Measurements from ENCODE around the gene TMEM108.
A peak's percentile ranks its signal among the peaks of the same experiment; 100 is the strongest.
"Not testable (repeated sequence)": the region's sequence is repeated elsewhere in the genome, so short reads cannot be mapped to it uniquely, and the experiment has no call there.

The TMEM108 gene

DNA sequence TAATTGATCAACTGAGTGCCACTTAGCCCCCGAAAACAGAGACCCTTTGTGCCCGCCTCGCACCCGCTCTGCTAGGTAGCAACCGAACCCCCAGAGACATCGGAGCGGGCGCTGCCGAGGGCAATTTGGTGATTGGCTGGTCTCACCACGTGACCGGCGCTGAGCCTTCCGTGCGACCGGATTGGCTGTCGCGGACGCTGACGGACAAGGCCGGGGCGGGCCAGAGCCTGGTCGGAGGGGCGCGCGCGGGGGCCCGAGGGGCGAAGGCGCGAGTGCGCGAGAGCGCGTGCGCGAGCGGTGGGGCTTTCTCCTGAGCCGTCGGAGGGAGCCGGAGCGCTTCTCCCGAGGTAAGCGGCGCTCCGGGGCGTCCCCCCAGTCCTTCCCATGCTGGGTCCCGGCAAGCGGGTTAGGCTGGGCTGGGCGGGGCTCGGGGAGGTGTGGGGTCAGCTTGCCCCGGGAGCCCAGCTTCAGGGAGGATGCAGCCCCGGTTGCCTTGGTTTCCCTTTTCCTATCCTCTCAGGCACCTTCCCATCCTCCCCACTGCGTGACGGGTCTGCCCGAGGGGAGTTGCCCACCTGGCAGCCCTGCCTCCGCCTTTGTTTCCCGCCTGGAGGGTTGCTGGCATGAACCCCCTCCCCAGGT, at the start of gene TMEM108:
Gene TMEM108 (plus strand): TSS at position 303 of the 642 bp plus-strand sequence.
- DNase-seq (ENCODE audit: low read depth in 1 of 2, low spot score in 1 of 2), result peak in 1 of 2 donors; percentile 2

DNA sequence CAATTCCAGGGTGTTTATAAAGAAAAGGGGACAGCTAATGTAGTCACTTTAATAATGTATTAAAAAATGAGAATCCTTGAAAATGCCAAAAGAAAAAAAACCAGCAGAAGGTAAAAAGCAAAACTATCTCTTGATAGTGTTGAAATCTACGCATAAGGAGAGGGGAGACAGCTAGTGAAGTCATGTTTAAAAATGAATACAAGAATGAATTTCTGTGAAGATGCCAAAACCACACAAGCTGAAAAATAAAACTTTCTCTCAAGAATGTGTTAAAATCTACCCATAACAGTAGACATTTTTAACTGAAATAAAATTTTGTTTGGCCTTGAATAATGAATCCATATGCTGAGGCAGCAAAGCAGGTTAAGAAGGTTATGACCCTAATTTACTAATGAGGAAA, 42.2 kb upstream of the TMEM108 start:
- DNase-seq (ENCODE audit: low read depth in 1 of 2, low spot score in 1 of 2), result no peak

DNA sequence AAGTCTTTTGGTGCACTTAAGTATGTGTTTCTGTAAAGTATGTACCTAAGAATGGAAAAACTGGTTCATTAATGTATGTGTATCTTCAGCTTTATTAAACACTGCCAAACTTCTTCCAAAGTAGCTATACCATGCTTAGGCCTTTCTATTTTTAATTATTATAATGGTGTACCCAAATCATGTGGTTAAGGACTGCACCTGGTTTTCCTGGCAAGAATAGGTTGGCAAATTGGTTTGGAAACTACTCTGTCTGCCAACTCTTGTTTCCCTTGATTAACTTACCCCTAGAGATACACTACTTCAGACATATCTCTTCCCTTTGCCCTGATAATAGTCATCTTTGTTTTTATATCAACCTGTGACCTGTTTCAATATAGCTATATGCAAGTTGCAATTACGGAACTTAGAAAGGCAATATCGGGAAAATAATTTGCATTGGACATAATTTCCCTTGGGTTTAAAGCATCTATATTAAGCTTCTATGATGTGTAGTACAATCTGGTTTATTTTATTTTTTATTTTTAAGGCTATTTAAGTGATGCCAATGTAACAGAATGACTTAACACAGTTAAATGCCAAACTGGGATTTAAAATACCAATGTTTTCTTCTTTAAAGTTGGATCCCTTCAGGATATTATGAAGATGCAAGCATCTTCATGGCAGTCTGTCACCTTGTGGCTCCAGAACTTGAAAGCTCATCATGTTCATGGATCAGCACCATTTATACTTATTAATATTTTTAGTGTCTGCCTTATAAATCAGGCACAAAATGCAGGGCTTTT, 40.6 kb upstream of the TMEM108 start:
- no peak for DNase-seq (ENCODE audit: low read depth in 1 of 2, low spot score in 1 of 2)

DNA sequence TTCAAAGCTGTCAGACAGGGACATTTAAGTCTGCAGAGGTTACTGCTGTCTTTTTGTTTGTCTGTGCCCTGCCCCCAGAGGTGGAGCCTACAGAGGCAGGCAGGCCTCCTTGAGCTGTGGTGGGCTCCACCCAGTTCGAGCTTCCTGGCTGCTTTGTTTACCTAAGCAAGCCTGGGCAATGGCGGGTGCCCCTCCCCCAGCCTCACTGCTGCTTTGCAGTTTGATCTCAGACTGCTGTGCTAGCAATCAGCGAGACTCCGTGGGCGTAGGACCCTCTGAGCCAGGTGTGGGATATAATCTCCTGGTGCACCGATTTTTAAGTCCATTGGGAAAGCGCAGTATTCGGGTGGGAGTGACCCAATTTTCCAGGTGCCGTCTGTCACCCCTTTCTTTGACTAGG, 33.2 kb upstream of the TMEM108 start:
- DNase-seq (ENCODE audit: low read depth in 1 of 2, low spot score in 1 of 2), result not testable (repeated sequence)

DNA sequence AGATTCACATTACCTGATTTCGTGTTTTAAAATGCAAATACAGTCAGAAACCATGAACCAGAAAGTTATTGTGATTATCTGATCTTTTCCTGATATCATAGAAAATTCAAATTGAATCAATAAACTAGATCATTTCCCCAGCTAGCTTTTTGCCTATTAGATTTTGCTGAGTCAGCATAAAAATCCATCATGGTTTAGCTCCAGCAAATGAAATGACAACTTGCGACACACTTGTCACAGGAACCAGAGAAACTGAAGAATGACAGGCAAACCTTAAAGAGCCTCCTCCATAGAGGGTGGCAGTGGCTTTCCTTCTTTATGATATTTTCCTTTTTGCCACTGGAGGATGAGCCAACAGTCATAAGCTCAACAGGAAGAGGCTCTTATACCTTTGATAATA, 30.6 kb upstream of the TMEM108 start:
- DNase-seq (ENCODE audit: low read depth in 1 of 2, low spot score in 1 of 2), result no peak

DNA sequence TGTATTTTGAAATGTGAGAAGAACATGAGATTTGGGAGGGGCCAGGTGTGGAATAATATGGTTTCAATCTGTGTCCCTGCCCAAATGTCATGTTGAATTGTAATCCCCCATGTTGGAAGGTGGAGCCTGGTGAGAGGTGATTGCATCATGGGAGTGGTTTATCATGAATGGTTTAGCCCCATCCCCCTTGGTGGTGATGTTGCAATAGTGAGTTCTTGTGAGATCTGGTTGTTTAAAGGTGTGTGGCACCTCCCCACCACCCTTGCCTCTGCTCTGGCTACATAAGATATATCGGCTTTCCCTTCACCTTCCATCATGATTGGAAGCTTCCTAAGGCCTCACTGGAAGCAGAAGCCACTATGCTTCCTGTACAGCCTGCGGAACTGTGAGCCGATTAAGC, 23.9 kb upstream of the TMEM108 start:
- no peak for DNase-seq (ENCODE audit: low read depth in 1 of 2, low spot score in 1 of 2)

DNA sequence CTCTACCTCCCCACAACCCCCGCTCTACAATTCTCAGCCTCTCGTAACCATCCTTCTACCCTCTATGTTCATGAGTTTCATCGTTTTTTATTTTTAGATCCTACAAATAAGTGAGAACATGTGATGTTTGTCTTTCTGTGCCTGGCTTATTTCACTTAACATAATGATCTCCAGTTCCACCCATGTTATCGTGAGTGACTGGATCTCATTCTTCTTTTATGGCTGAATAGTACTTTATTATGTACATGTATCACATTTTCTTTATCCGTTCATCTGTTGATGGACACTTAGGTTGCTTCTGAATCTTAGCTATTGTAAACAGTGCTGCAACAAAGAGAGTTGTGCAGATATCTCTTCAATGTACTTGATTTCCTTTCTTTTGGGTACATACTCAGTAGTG, 22.6 kb upstream of the TMEM108 start:
- DNase-seq (ENCODE audit: low read depth in 1 of 2, low spot score in 1 of 2), result not testable (repeated sequence)

DNA sequence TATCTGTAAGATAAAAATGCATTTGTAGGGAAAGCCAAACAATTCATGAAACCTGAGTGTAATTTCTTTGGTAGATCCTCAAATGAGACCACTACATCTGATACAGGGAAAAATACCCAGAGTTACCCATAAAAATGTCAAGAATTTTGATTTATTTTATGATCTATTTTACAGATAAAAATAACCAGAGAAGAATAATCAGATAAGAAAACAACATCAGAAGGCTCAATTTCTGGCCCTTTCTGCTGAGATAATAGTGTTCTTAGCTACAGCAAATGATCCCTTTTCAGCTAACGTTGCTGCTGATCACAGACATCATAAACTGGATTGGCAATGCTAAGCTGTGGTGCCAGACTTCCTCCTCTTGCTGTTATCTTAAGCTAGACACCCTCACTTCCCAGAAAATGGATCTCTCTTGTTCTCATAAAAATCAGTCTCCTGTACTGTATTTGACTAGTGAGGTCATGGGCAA, 21.3 kb upstream of the TMEM108 start:
- no peak for DNase-seq (ENCODE audit: low read depth in 1 of 2, low spot score in 1 of 2)

DNA sequence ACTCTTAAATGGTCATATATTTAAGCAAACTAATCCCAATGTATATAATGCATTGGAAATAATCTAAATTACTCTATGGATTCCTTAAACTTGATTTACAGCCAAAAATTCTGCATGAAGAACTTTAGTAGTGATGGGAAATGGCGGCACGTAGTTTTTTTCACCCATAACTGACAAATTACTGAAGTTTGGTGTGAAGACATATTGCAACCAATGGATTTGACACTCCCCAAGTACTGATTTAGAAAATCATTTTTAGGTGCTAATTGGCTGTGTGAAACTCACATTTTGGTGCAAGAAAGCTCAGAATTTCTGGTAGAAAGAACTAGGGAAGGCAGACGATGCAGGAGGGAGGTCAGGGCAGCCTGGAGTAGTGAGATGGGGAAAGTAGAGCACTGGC, 19.3 kb upstream of the TMEM108 start:
- DNase-seq (ENCODE audit: low read depth in 1 of 2, low spot score in 1 of 2), result no peak

DNA sequence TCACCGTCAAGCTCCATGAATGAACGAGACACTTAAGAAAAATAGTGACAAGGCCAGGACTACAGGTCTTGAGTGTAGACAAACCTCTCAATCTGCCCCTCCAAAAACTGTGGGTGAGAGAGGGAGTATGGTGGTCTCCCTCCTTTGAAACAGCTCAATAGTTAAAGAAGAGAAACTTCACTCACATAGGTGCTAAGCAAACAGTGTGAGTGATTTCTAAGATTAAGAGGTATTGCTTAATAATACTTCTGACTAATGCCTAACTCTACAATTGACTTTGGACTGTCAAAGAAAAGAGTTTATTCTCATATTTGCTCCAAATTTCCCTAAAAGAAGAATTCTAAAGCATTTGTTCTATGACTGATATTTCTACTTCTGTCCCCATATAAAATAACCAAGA, 17.0 kb upstream of the TMEM108 start:
- no peak for DNase-seq (ENCODE audit: low read depth in 1 of 2, low spot score in 1 of 2)

DNA sequence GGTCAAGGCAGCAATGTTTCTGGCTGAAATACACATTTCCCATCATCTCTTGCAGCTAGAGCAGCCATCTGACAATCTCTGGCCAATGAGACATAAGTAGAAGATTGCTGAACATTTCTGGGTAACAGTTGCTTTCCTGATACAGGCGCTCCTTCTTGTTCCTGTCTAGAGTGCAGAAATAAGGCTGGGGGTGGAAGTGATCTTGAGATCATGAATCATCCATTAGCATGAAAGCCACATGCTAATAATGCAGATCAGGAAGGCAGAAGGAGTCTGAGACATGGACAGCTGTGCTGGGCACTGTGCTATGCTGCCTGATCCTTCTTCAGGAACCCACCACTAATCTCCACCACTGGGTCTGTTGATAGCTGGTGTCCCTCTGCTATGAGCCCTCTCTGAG, 14.8 kb upstream of the TMEM108 start:
- no peak for DNase-seq (ENCODE audit: low read depth in 1 of 2, low spot score in 1 of 2)

DNA sequence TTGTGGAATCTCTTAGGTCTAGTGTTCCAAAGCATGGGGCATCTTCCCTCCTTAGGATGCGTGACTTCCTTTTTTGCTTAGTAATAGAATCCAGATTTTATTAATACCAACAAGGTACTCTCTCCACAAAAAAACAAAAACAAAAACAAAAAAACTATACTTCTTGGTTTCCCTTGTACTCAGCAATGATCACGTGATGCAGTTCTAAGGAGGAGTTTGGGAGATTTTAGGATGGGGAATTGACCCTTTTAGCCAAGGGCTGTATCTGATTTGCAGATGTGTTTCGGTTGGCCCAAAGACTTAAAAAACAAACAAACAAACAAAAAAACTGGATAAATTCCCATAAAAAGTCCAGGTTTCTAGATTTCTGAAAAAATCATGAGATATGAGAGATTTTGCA, 12.6 kb upstream of the TMEM108 start:
- DNase-seq (ENCODE audit: low read depth in 1 of 2, low spot score in 1 of 2), result no peak

DNA sequence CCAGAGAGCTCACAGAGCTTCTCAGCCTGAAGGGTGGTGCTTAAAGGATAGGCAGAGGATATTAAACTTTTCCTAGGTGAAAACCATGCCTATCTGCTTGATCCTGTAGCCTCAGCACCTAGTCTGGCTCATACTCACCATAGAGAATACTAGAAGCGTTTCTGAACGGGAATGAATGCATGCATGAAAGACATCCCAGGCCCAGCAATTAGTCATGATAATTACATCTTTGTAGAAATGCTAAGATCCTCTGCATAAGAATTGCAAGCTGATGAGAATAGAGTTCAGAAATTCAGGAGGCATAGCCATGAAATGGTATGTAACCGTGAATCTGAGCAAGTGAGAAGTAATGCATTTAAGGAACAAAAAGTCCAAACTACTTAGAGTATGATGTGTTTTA, 5.9 kb upstream of the TMEM108 start:
- no peak for DNase-seq (ENCODE audit: low read depth in 1 of 2, low spot score in 1 of 2)

DNA sequence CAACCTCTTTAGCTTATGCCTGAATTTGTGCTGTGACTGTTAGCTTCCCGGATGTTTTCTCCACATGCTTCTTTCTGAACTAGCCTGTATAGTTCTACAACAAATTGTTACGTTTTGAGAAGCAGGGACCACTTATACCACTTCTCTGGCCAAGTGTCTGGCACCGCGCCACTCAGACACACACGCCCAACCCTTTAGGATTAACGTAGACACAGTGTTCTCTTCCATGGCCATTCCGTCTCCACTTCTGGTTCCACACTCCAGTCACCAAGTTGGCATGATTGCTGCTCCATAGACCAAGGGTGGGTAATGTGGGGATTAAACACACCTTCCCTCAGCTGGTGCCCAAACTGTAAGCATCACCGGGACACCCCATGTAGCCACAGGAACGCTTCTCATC, 755 bp upstream of the TMEM108 start:
- DNase-seq (ENCODE audit: low read depth in 1 of 2, low spot score in 1 of 2), result no peak

DNA sequence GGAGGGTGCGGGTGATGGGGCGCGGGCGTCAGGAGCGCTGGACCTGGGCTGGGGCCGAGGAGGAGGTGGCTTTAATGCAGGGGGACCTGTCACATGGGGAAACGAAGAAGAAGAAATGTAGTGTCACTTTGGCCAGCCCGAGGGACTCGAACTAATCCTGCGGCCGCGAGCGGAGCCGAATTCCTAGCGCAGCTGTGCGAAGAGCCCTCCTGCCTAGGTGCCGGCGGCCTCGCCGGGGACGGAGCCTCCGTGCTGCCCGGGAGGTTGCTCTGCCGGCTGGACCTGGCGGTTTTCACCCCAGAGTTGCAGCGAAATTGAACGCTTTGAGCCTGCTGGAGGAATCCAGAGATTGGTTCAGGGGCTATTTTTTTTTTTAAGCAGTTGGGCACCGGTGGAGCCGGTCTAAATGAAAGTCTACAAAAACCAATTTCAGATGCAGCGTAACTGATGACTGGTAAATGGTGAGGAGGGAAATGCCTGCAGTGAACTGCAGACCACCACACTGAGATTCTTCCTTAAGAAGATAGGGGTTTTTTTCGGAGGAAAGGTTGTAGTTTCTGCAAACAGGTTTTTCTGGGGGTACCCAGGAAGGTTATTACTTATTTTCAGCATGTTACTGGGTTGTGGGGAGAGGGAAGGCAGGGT, 662 bp downstream of the TMEM108 start:
- no peak for DNase-seq (ENCODE audit: low read depth in 1 of 2, low spot score in 1 of 2)

DNA sequence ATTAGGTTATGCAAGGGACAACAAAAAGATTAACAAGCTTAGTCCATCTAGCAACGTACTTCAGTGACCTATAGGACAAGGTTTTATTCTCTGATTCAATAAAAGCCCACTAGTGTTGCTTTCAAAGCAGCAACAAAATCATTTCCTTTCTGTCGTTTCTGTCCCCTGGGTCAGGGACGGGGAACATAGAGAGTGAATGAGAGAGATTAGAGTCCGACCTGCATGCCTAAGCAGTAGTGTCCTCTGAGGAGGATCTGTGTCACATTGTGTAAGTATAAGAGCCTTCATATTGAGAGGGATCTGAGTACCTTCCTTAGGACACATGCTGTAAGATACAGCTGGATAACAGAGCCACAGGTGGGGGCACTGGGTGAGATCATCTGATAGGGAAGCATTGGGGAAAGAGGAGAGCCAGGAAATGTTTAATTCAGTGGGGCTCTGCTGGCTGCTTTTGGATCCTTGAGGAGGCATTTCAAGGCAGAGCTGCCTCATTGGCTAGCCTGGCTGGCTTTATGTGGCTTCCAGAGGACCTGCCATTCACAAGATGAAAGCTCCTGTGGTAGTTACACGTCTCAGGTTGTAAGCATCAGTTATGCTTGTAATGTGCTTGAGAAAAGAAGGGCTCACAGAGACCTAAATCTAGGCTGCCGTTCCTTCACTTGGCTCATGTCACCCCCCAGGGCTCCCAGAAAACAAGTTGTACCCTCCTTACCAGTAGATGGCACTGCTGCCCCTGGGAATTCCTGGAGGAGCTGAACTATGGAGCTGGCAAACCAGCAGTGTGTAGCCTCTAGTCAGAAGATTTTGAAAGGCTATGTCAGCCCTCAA, 2.7 kb downstream of the TMEM108 start:
- DNase-seq (ENCODE audit: low read depth in 1 of 2, low spot score in 1 of 2), result no peak

DNA sequence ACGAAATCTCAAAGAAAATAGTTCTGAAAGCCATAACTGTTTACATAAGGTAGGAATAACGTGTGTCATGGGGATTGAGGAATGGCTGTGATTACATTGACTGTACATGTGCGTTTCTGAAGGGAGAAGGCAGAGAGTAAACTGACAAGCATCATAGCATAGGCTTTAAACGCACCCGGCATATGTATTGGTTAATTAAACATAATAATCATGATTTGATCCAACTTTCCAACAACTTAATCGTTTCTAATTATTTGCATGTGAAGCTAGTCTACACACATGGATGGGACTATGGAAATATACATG, 3.3 kb downstream of the TMEM108 start:
- DNase-seq (ENCODE audit: low read depth in 1 of 2, low spot score in 1 of 2), result no peak

DNA sequence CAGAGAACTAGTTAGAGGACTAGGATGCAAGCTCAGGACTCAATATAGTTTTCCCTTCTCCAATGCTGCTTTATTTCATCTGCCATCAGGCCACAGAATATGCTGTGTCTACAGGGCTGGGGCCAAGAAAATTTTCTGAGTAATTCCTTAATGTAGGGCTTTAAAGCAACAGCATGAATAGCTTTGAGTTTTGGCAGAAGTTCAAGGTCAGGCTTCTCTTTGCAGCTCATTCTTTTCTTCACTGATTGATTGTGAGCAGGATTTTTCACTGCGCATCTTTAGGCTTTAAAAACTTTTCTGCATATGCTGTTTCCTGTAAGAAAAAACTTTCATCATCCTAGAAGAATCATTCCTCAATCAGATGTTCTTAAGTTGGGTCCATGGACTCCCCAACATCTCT, 4.6 kb downstream of the TMEM108 start:
- DNase-seq (ENCODE audit: low read depth in 1 of 2, low spot score in 1 of 2), result no peak

DNA sequence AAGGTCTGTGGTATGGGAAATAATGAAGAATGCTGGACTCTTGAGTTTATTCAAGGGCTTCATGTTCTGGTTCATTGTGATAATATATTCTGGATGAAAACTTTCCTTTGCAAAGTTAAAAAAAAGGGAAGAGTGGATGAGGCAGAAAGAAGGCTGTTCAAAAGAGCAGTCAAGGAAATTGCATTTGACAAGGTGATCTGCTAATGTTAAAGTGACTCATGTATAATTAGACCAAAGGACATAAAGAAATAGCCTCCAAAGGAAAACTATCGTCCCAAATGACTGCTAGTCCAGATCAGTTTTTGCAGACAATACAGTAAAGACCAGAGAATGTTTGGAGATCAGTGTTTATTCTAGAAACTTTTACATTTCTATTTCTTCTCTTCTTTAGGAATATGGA, 9.8 kb downstream of the TMEM108 start:
- no peak for DNase-seq (ENCODE audit: low read depth in 1 of 2, low spot score in 1 of 2)

DNA sequence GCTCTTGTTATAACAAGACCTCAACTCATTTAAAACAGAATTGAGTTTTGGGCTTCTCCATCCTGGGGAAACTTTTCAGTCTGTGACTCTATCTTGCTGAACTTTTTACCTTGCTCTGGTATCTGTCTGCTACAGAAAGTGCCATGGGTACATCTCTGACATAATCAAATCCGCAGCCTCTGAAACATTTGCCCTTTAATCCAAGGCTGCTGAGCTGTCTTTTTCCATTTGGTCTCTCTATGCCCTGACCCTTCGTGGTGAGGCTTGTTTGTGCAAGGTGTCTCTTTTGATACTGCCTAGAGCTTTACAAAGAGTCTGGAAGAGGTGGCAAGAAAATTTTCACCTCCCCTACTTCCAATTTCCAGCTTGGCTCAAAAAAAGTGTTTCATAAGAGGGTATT, 11.3 kb downstream of the TMEM108 start:
- DNase-seq (ENCODE audit: low read depth in 1 of 2, low spot score in 1 of 2), result no peak

DNA sequence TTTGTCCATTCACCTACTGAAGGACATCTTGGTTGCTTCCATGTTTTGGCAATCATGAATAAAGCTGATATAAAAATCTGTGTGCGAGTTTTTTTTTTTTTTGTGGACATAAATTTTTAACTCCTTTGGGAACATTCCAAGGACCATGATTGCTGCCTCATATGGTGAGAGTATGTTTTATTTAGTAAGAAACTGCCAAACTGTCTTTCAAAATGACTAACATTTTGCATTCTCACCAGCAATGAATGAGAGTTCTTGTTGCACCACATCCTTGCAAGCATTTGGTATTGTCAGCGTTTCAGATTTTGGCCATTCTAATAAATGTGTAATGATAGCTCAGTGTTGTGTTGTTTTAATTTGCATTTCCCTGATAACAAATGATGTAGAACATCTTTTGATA, 12.7 kb downstream of the TMEM108 start:
- DNase-seq (ENCODE audit: low read depth in 1 of 2, low spot score in 1 of 2), result no peak

DNA sequence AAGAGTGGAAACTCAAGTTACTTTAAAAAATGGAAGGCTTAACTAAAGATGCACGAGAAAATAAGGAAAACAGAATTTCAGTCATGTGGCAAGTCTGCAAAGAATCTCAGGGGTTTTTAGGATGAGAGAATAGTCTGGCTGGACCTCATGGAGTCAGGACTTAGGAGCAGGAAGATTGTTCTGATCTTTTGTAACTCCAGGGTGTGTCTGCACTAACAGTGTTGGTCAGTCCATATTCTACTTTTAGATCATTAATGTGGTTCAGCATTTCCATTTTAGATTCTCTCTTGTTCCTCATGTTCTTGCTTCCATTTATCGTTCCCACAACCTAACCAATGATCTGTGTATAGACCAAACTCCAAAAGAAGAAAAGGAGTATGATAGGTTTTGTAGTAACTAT, 15.3 kb downstream of the TMEM108 start:
- no peak for DNase-seq (ENCODE audit: low read depth in 1 of 2, low spot score in 1 of 2)
